Jurkat, Clone E6-1 (cell line): ENCODE results near the gene ETAA1. TPM values are rescaled to one million over a fixed set of nuclear protein-coding genes. Genes with fewer than 3 reads are reported as not detected.

ENCODE experiments used
- DNase-seq: peaks from one replicate; pipeline ENCODE4 v3.0.0-alpha.2; 2011; ENCODE audit warnings: low read depth, low spot score
- H3K4me3 ChIP-seq: 2 replicates; pipeline ENCODE4 v1.5.1; 2011; ENCODE audit warnings: mild to moderate bottlenecking, low read length, control low read depth, moderate library complexity
- polyA plus RNA-seq: library from polyadenylated mRNA; unstranded; fragments of >200 nt; gene quantifications from one replicate; pipeline ENCODE4 v1.2.1, GENCODE V29; 2012; ENCODE audit warnings: missing spikeins; ENCODE audit not compliant: insufficient read length, insufficient read depth

Gene ETAA1
- 14.1 TPM for polyA plus RNA-seq

DNA sequence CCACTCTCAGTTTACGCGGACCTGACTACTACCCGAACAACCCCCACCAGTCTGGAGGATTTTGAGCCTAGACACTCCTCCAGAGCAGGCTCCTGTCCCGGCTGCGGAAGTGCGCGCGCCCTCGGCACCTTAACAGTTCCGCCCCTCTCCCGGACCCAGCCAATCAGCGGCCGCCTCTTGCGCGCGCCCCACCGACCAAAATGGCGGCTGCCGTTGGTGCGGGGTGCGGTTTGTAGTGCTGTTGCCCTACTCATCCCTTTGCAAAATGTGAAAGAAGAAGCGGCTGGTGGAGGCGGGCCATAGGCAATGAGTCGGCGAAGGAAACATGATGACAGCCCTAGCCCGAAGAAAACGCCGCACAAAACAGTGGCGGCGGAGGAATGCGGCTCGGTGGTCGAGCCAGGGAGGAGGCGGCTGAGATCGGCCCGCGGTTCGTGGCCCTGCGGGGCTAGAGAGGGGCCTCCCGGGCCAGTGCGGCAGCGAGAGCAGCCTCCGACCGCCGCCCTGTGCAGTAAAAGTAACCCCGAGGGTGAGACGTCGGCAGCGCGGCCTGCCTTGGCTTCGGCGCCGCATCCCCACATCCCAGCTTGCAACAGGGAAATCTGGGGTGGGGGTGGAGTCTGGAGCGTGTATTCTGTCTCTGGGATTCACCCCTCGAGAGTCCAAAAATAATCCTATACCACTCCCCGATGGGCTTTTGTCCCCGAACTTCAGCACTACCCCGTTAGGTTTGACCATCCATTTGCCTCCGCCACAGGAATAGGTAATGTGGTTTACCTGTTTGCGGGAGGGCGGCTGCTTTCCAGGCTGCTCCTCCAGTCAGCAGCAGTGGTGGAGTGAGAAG is at the start of gene ETAA1:
ETAA1 (plus strand) TSS at position 191 of the 844 bp plus-strand sequence; CDS start at position 307, 116 bp downstream.
- peak; percentile 87 for DNase-seq

GRCh38 chr2:67366832-67367412 is 30.2 kb upstream of the ETAA1 start:
- H3K4me3 ChIP-seq = no peak overlapping the region
- no peak for DNase-seq

More for the DNA sequence above, at the start of gene ETAA1:
- H3K4me3 ChIP-seq = peak within 1 kb of the TSS; percentile 92

DNA sequence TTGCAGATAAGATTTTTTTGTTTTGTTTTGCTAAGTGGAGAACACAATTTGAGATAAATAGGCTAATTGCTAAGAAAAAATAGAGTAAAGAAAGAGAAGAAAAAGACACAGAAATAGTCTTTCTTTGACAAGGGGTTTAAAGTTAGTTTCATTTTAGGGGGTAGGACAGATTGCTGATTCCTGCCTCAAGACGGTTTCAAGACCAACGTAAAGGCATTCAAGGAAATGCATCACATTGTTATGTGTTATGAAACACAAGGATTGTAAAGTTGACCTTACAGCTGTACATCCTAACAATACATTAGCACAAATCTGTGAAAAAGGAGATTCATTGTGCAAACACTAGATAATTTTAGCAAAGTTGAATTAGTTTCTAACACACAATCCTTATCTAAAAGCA is 22.7 kb upstream of the ETAA1 start:
- H3K4me3 ChIP-seq = no peak overlapping the region
- DNase-seq = no peak

GRCh38 chr2:67374949-67375348 is 22.2 kb upstream of the ETAA1 start:
- H3K4me3 ChIP-seq = no peak overlapping the region
- no peak for DNase-seq

- no peak overlapping the region for H3K4me3 ChIP-seq
- no peak for DNase-seq
These were observed 18.6 kb upstream of the ETAA1 start for GRCh38 chr2:67378555-67378954.

DNA sequence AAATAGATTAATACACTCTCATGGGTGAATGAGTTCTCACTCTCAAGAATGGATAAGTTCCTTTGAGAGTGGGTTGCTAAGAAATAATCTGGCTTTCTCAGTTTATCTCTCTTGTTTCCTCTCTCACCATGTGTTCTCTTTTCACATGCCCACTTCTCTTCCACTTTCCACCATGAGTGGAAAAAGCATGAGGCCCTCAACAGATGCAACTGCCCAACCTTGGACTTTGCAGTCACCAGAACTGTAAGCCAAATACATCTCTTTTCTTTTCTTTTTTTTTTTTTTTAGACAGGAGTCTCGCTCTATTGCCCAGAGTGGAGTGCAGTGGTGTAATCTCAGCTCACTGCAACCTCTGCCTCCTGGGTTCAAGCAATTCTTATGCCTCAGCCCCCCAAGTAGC is 18.1 kb upstream of the ETAA1 start:
- no peak overlapping the region for H3K4me3 ChIP-seq
- DNase-seq = no peak

DNA sequence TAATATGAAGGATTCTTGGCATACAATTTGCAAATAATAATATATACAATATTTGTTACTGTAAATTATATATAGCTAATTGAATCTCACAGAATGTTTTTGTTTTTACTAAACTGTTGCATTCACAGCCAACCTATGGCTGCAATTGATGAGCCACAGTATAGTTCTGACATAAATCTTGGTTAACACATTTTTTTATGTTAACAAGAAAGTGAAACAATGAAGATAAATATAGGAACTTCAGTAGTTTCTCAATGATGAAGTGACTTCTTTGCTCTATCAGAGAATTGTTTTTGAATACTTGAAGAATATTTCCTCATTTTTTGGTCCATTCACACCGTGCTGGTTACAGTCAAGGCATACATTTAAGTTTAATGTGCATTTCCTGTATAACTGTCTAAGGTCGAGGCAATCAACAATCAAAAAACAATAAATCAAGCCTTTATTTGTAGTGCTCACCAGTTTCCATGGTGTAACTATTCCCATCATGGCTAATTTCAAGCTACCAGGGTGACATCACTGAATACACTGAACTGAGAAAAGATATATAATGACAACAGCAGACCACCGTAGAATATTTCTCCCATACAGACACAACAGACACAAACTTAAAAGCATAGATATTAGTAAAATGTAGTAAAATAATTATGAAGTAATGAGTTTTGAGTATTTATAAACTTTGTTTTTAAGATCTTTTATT is 12.9 kb upstream of the ETAA1 start:
- no peak overlapping the region for H3K4me3 ChIP-seq
- DNase-seq = no peak

DNA sequence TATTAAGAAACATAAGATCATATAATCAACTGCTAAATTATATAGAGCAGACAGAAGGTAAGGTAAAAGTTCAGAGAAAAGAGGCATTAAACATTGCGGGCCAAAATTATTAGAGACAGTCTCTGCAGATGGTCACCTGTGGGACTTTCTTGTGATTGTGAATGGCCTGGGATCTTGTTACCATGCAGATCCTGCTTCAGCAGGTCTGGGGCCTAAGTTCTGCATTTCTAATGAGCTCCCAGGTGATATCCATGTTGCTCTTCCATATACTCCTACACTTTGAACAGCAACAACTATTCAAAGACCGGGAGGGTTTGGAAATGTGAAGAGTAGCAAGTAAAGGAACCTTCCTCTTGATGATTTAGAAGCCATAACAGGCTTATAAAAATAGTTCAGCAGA is 8.5 kb upstream of the ETAA1 start:
- no peak for DNase-seq
- no peak overlapping the region for H3K4me3 ChIP-seq

- no peak overlapping the region for H3K4me3 ChIP-seq
- DNase-seq = no peak
These were observed 7.8 kb upstream of the ETAA1 start for GRCh38 chr2:67389286-67389685.

GRCh38 chr2:67389788-67390187 is 7.3 kb upstream of the ETAA1 start:
- no peak for DNase-seq
- no peak overlapping the region for H3K4me3 ChIP-seq

DNA sequence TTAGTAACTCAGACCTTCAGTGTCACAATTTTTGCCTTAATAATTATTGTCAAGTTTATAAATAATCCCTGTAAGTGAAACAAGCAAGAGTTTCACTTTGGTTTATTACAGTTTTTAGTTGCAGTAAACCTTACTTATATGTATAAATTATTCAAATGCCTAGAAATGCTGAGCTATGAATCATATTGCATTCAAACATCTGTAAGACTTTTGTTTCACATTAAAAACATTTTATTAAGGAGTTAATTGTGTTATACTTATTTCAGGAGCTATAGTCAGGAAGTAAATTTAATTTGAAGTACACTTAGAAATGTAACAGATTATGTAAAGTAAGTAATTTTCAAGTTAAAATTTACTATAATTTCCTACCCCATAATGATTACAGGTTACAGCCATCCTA is 3.9 kb upstream of the ETAA1 start:
- DNase-seq = no peak
- no peak overlapping the region for H3K4me3 ChIP-seq

- no peak overlapping the region for H3K4me3 ChIP-seq
- no peak for DNase-seq
These were observed 2.4 kb upstream of the ETAA1 start for GRCh38 chr2:67394734-67395133.

DNA sequence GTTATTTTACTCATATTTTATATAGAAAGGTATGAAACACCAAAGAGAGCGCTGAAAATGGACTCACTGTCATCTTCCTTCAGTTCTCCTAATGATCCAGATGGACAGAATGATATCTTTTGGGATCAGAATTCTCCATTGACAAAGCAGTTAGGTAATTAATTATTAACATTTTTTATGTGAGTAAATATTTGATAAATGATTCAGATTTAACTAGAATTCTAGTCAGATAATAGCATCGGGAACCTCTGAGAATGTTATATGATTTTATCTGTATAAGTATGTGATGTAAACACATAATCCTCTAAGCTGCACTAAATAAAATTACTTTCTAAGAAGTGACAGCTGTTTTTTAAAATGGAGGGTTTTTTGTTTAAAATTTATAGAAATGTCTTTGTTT is 2.0 kb downstream of the ETAA1 start:
- H3K4me3 ChIP-seq = no peak overlapping the region
- DNase-seq = no peak

GRCh38 chr2:67399831-67400489 is 2.8 kb downstream of the ETAA1 start:
- no peak for DNase-seq
- H3K4me3 ChIP-seq = no peak overlapping the region

GRCh38 chr2:67400560-67401485 is 3.7 kb downstream of the ETAA1 start:
- DNase-seq = no peak
- H3K4me3 ChIP-seq = no peak overlapping the region

GRCh38 chr2:67408346-67408745 is 11.2 kb downstream of the ETAA1 start:
- no peak overlapping the region for H3K4me3 ChIP-seq
- DNase-seq = no peak

DNA sequence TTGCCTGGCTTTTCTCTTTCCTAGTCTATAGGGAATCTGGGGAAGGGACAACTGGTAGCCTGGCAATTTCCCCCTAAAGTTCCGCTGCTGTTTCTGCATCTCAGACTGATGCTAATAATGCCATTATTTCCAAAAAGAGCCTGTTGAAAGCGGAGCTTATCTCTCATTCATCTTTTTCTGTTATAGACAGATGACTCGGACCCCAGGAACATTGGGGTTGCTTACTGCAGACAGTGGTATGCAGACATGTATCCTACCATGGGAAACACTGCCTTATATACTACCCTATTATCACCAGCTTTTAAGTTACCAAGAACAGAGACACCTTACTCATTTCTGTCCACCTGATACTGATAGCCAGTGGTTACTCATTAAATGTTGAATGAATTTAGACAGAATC is 15.3 kb downstream of the ETAA1 start:
- H3K4me3 ChIP-seq = no peak overlapping the region
- DNase-seq = no peak

- H3K4me3 ChIP-seq = no peak overlapping the region
- no peak for DNase-seq
These were observed 17.7 kb downstream of the ETAA1 start for GRCh38 chr2:67414867-67415266.

DNA sequence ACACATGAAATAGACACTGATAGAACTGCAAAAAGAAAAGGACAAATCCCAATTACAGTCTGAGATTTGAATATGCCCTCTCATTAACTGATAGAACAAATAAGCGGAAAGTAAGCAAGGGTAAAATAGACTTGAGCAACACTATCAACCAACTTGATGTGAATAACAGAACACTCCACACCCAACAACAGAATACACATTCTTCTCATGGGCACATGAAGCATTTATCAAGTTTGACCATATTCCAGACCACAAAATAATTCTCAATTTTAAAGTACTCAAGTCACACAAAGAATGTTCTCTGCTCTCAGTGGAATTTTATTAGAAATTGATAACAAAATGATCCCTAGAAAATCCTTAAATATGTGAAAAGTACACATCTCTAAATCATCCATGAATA is 19.0 kb downstream of the ETAA1 start:
- no peak overlapping the region for H3K4me3 ChIP-seq
- DNase-seq = no peak
